HG03432 (cell line): Measurements from ENCODE around the gene CAP2.
"Not testable (repeated sequence)": the region's sequence is repeated elsewhere in the genome, so short reads cannot be mapped to it uniquely, and the experiment has no call there.

ENCODE experiments used
- ATAC-seq: cut with Tn5 transposase; IDR thresholded peaks from one replicate; pipeline ENCODE4 v1.9.1; 2021; ENCODE audit warnings: mild to moderate bottlenecking, moderate library complexity; ENCODE audit not compliant: unreplicated experiment

Gene CAP2

GRCh38 chr6:17431581-17431980 lies 38.2 kb downstream of the CAP2 start:
- no peak for ATAC-seq

- no peak for ATAC-seq
These were observed 39.0 kb downstream of the CAP2 start for GRCh38 chr6:17432356-17432755.

- ATAC-seq = no peak
These were observed 46.0 kb downstream of the CAP2 start for GRCh38 chr6:17439243-17439993.

- ATAC-seq = not testable (repeated sequence)
These were observed 47.4 kb downstream of the CAP2 start for GRCh38 chr6:17440811-17441210.

GRCh38 chr6:17442196-17442595 lies 48.8 kb downstream of the CAP2 start:
- ATAC-seq = no peak

GRCh38 chr6:17446713-17447112 lies 53.3 kb downstream of the CAP2 start:
- no peak for ATAC-seq

GRCh38 chr6:17448165-17448564 lies 54.8 kb downstream of the CAP2 start:
- no peak for ATAC-seq

- ATAC-seq = no peak
These were observed 57.0 kb downstream of the CAP2 start for GRCh38 chr6:17450397-17450796.

- no peak for ATAC-seq
These were observed 57.4 kb downstream of the CAP2 start for GRCh38 chr6:17450832-17451231.

GRCh38 chr6:17452096-17452495 lies 58.7 kb downstream of the CAP2 start:
- ATAC-seq = no peak

GRCh38 chr6:17454316-17455005 lies 61.1 kb downstream of the CAP2 start:
- ATAC-seq = no peak

GRCh38 chr6:17455919-17456318 lies 62.5 kb downstream of the CAP2 start:
- no peak for ATAC-seq

- ATAC-seq = no peak
These were observed 63.3 kb downstream of the CAP2 start for GRCh38 chr6:17456711-17457110.

- no peak for ATAC-seq
These were observed 64.0 kb downstream of the CAP2 start for GRCh38 chr6:17457405-17457804.

- no peak for ATAC-seq
These were observed 64.6 kb downstream of the CAP2 start for GRCh38 chr6:17457956-17458355.

GRCh38 chr6:17458966-17459365 lies 65.6 kb downstream of the CAP2 start:
- no peak for ATAC-seq

- no peak for ATAC-seq
These were observed 67.5 kb downstream of the CAP2 start for GRCh38 chr6:17460862-17461261.

- no peak for ATAC-seq
These were observed 72.8 kb downstream of the CAP2 start for GRCh38 chr6:17466147-17466546.

- no peak for ATAC-seq
These were observed 73.3 kb downstream of the CAP2 start for GRCh38 chr6:17466707-17467106.

GRCh38 chr6:17469006-17469832 lies 75.8 kb downstream of the CAP2 start:
- ATAC-seq = no peak

- peak; percentile 56 for ATAC-seq
These were observed 77.0 kb downstream of the CAP2 start for GRCh38 chr6:17470202-17470937.
